Measurements from ENCODE around the gene LRRC7.

GRCh38 chr1:69794831-69795230, 227.1 kb downstream of the LRRC7 start:
- TF ChIP-seq ZNF274 (IDR thresholded peaks at IDR 0.05; ENCODE audit: low read depth, low read length), result no peak
- no peak for TF ChIP-seq SUZ12 (IDR thresholded peaks at IDR 0.05; ENCODE audit: extremely low read depth, insufficient read depth, insufficient read length)
